NT2/D1 (cell line): ENCODE measurements around the gene VMP1.

ENCODE experiments used
- DNase-seq: peaks from one replicate; pipeline ENCODE4 v3.0.0-alpha.2; 2011; ENCODE audit warnings: low read depth, low spot score
- H3K27me3 ChIP-seq: 2 replicates; pipeline ENCODE4 v1.6.0; 2011; ENCODE audit warnings: mild to moderate bottlenecking; ENCODE audit not compliant: insufficient read length, insufficient read depth
- H3K36me3 ChIP-seq: 2 replicates; pipeline ENCODE4 v1.6.1; 2011; ENCODE audit warnings: mild to moderate bottlenecking, low read length, mixed read lengths; ENCODE audit not compliant: insufficient read depth, insufficient read length
- H3K4me1 ChIP-seq: 2 replicates; pipeline ENCODE4 v1.5.1; 2011; ENCODE audit not compliant: insufficient read depth, insufficient read length
- H3K4me3 ChIP-seq: 2 replicates; pipeline ENCODE4 v1.5.1; 2011; ENCODE audit warnings: low read depth; ENCODE audit not compliant: insufficient read length
- H3K9ac ChIP-seq: 2 replicates; pipeline ENCODE4 v1.6.0; 2011; ENCODE audit warnings: low read depth; ENCODE audit not compliant: insufficient read length
- H3K9me3 ChIP-seq: 2 replicates; pipeline ENCODE4 v1.5.1; 2011; ENCODE audit warnings: mild to moderate bottlenecking, low read length; ENCODE audit not compliant: insufficient read depth
- SUZ12 ChIP-seq: IDR thresholded peaks from 2 replicates; pipeline ENCODE4 v1.6.1; 2011; ENCODE audit not compliant: insufficient read length, insufficient read depth; ENCODE audit errors: extremely low read depth
- YY1 ChIP-seq: IDR thresholded peaks from 2 replicates; pipeline ENCODE4 v1.6.1; 2011; ENCODE audit not compliant: insufficient read length, insufficient read depth
- ZNF274 ChIP-seq: IDR thresholded peaks from 2 replicates; pipeline ENCODE4 v1.6.1; 2011; ENCODE audit warnings: mild to moderate bottlenecking, low read depth, low read length

Gene VMP1

DNA sequence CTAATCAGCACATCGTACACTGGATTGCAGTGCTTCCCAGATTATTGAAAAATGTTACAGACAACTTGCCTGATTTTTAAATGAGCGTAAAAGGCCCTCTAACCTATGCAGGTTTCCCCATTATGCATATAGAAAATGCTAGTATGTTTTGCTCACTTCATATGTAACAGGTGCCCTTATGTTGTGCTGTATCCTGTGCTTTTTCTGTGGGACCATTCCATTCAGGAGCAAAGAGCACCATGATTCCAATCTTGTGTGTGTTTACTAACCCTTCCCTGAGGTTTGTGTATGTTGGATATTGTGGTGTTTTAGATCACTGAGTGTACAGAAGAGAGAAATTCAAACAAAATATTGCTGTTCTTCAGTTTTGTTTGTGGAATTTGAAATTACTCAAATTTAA lies 13.1 kb upstream of the VMP1 start:
- H3K27me3 ChIP-seq, result no peaks in the 10 kb centered on the region
- TF ChIP-seq ZNF274, result no peak
- no peak for TF ChIP-seq SUZ12
- TF ChIP-seq YY1, result no peak

DNA sequence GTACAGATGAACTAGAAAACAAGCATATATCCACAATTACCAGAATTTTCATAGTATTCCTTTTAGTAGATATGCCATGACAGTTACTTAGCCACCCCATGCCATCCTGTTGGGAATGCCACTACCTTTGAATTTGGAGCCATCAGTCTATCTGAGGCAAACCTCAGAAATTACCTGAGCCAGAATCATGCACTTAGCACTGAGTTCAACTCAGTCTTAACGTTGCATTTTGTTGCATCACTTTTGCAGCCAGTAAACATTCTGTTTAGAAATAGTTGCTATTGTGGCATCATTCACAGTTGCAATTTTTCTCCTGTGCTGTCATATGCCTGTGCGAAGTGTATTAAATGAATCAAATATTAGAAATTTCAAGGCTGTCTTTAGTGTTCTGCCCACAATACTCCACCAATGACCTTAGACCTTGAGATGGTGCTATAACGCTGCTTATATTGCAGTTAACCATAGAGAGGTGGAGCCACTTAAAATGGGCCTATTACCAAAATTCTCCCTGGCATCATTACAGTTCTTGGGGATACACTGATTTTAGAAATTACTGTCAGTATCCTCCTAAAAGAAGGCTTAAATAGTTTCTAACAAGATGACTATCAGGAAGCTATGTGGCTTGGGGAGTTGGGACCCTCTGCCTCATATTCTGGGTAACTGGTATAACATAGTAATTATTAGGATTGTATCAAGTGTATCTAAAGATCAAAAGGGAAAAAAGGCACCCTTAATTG lies 11.3 kb upstream of the VMP1 start:
- no peak for DNase-seq
- no peaks in the 10 kb centered on the region for H3K9me3 ChIP-seq
- no peak overlapping the region for H3K9ac ChIP-seq
- no peaks in the 10 kb centered on the region for H3K27me3 ChIP-seq
- H3K4me3 ChIP-seq, result no peak overlapping the region
- peaks cover 89% of the 10 kb centered on the region for H3K36me3 ChIP-seq
- H3K4me1 ChIP-seq, result no peaks in the 10 kb centered on the region
- TF ChIP-seq SUZ12, result no peak
- TF ChIP-seq YY1, result no peak
- no peak for TF ChIP-seq ZNF274

More for the DNA sequence above, 13.1 kb upstream of the VMP1 start:
- Histone ChIP-seq H3K4me3 (no peak overlapping the region), H3K9ac (no peak overlapping the region), H3K36me3 (peaks cover 89% of the 10 kb centered on the region), H3K9me3 (no peaks in the 10 kb centered on the region), H3K4me1 (no peaks in the 10 kb centered on the region)
- no peak for DNase-seq

DNA sequence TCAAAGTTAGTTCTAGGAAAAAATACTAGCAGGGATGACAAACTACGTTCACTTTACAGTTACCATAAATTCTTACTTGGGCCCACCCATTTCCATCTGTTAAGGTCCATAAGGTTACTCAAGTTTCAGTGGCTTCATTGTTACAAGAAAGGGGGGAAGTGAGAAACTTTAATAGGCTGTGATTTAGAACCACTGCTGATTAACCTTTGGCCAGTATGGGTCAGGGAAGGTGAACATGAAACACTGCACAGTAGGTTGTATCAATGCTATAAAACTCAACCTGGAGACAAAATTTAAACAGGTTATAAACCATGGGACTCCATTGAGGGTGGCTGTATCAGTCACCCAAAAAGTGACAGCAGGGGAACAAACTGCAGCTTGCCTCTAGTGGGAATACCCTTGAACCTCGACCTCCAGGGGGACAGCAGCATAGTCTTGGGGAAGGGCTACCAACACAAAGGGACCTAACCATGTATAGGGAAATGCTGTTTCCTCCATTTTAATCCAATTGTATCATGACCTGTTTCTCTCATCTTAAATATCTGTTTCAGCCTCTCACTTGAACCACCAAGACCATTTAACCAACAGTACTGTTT lies 10.7 kb upstream of the VMP1 start:
- Histone ChIP-seq H3K9me3 (no peaks in the 10 kb centered on the region), H3K36me3 (peaks cover 87% of the 10 kb centered on the region), H3K27me3 (no peaks in the 10 kb centered on the region), H3K4me3 (no peak overlapping the region), H3K9ac (no peak overlapping the region), H3K4me1 (no peaks in the 10 kb centered on the region)
- no peak for DNase-seq
- TF ChIP-seq YY1, result no peak
- TF ChIP-seq SUZ12, result no peak
- no peak for TF ChIP-seq ZNF274

DNA sequence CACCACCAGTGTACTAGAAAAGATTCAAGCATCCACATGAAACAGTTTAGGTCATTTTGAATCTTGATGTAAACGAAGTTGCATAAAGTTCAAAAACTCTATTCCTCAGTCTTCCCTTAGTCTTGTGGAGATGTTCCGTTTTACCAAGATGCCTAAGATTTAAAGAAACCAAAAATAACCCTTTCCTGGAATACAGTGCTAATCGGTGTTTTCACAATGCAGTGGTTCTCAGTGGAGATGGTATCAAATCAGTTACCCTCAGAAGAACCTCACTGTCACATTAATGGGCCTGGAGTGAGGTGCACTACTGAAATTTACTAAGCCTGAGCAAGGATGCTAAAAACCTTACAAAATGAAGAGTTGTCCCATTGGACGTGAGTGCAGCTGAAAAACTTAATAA lies 9.3 kb upstream of the VMP1 start:
- H3K9ac ChIP-seq, result no peak overlapping the region
- H3K4me1 ChIP-seq, result no peaks in the 10 kb centered on the region
- peaks cover 94% of the 10 kb centered on the region for H3K36me3 ChIP-seq
- H3K9me3 ChIP-seq, result no peaks in the 10 kb centered on the region
- no peak for DNase-seq
- H3K4me3 ChIP-seq, result no peak overlapping the region
- TF ChIP-seq YY1 (no peak), ZNF274 (no peak), SUZ12 (no peak)
- no peaks in the 10 kb centered on the region for H3K27me3 ChIP-seq

DNA sequence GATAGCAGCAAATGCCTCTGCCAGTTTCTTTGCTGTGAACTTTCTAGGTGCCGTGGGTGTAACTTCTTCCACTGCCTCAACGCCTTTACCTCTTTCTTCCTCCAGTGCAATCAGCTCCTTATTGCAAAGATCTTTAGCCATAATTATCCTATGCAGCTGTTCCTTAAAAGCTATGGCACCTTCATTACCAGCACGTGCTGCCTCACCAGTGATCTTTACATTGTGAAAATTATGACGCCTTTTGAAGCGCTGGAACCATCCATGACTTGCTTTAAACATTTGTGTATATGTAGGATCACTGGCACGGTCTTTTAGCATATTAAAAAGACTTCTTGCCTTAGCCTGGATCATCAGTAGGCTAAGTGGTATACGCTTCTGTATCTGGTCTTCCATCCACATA lies 8.2 kb upstream of the VMP1 start:
- H3K9me3 ChIP-seq, result no peaks in the 10 kb centered on the region
- no peak overlapping the region for H3K9ac ChIP-seq
- DNase-seq, result no peak
- no peak overlapping the region for H3K4me3 ChIP-seq
- no peaks in the 10 kb centered on the region for H3K27me3 ChIP-seq
- H3K36me3 ChIP-seq, result peaks cover 92% of the 10 kb centered on the region
- TF ChIP-seq YY1, result no peak
- no peak for TF ChIP-seq ZNF274
- TF ChIP-seq SUZ12, result no peak
- no peaks in the 10 kb centered on the region for H3K4me1 ChIP-seq

DNA sequence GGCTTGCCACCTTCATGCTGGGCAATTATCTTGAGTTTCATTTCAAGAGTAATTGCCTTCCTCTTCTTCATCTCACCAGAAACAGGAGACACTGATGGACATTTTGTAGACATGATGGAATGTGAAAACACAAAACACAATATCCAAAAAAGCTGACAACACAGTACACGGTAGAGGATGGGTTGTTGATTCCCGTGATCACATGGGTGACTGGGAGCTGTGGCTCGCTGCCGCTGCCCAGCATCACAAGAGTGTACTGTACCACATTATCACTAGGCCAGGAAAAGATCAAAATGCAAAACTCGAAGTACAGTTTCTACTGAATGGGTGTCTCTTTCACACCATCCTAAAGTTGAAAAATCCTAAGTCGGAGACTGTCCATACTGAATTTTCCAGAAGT lies 7.7 kb upstream of the VMP1 start:
- H3K36me3 ChIP-seq, result peaks cover 92% of the 10 kb centered on the region
- no peaks in the 10 kb centered on the region for H3K4me1 ChIP-seq
- TF ChIP-seq SUZ12 (no peak), ZNF274 (no peak)
- H3K27me3 ChIP-seq, result no peaks in the 10 kb centered on the region
- H3K9me3 ChIP-seq, result no peaks in the 10 kb centered on the region
- H3K9ac ChIP-seq, result no peak overlapping the region
- H3K4me3 ChIP-seq, result no peak overlapping the region
- no peak for DNase-seq

DNA sequence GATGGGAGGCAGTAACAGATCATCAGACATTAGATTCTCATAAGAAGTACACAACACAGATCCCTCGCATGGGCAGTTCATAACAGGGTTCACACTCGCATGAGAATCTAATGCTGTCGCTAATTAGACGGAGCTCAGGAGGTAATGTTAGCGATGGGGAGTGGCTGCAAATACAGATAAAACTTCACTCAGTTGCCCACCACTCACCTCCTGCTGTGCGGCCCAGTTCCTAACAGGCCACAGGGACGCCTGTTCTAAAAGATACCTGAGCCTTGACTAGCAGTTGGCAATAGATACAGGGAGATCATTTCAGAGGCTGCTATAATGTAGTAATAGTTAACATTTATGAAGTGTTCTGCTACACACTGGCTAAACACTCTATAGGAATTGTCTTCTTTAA lies 5.2 kb upstream of the VMP1 start:
- TF ChIP-seq ZNF274, result no peak
- TF ChIP-seq YY1, result no peak
- no peak for TF ChIP-seq SUZ12
- Histone ChIP-seq H3K9ac (no peak overlapping the region), H3K9me3 (no peaks in the 10 kb centered on the region), H3K27me3 (no peaks in the 10 kb centered on the region), H3K4me3 (no peak overlapping the region), H3K36me3 (peaks cover 79% of the 10 kb centered on the region), H3K4me1 (no peaks in the 10 kb centered on the region)
- no peak for DNase-seq
